Stimulated activated CD8-positive, alpha-beta memory T cell treated with anti-CD3 and anti-CD28 coated beads, Interleukin-4, amount 100 ng/mL, for 48 hours (primary cell): ENCODE measurements around the gene BIN1.

Experiments
- DNase-seq: peaks from one replicate; pipeline ENCODE4 v3.0.0-alpha.2; 2020

Gene BIN1

DNA sequence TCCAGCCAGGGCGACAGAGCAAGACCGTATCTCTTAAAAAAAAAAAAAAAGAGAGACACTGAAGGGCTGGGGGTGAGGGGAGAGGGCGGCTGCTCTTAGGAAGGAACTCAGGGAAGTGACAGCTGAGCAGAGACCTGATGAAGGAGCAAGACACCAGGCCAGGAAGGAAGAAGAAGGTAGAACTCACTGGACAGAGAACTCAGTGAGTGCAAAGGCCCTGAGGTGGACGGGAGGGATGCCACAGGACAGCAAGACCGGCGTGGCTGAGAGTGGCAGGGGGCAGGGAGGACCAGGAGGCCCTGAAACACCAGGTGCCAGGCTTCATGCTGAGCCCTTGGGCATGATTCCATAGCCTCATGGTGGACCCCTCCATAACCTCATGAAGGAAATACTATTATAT, 18.2 kb downstream of the BIN1 start:
- DNase-seq = no peak

DNA sequence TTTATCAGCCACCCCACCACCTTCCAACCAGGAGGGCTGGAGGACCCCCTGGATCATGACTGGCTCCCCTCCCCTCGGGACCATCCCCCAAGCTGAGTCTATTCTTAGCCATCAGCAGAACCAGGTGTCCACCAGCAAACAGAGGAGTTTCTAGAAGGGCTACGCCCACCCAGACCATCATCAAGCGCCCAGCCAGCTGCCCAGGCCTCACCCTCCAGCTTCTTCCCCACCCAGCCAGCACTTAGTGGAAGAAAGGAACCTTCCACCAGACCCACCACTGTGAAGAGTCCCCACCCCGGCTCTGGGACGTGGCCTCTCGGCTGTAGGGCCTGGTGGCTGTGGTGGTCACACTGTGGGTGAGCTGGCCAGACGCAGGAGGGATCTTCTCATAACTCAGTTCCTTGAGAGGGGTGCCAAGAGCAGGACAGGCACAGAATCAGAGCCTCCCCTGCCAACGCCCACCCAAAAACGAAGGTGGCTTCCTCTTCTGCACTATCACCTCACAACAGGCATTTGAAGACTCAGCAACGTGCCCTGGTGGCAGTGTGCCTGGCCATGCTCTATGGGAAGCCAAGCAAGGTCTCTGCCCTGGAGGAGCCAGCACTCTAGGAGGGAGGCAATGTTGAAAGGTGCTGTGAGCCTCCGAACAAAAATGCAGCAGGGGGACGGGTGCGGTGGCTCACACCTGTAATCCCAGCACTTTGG, 19.0 kb downstream of the BIN1 start:
- no peak for DNase-seq

DNA sequence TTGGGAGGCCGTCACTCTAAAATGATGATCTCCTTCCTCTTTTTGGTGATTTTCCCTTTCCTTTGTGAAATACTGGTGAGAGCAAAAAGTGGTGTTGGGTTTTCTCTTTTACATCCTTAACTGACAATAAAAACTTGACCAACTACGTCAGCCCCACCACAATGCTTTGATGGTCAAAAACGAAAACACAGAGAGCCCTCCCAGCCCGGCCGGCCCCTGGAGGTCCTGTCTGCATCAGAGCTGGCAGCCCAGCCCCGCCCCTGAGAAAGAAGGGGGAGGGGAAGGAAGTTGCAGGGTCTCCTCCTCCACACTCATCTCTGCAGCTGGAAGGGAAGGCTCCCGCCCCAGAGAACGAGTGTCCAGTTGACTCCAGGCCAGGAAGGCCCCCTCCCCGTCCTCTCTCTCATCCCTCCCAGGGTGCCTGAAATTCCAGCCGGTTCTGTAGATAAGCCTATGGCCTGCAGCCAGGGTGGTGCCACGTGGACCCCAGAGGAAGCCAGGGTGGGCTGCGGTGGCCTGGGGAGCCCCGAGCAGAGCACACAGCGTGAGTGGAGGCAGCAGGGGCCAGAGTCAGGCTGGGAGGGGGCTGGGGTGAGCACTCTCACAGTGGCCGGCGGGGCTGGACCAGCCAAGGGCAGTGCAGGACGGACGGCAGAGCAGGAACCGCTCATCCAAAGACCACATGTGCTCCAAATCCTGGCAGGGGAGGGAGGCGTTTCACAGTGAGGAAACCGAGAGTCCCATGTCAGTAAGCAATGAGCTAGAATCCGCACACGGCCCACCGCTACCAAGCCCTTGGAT, 19.8 kb downstream of the BIN1 start:
- DNase-seq = no peak

DNA sequence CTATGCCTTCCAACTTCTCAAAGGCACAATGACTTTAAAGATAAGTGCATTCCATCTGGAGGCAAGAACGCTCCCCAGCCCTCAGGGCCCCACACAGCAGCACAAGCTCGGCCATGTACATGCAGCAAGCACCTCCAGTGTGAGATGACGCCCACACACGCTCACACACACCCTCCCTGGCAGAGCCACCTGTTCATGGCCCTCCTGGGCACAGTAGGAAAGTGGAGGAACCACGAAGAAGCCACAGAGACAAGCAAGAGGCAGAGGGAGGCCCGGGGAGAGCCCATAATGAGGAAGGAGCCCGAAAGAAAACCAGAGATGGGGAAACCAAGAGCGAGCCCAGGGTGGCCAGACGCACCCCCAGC, 21.7 kb downstream of the BIN1 start:
- DNase-seq = peak; percentile 47

DNA sequence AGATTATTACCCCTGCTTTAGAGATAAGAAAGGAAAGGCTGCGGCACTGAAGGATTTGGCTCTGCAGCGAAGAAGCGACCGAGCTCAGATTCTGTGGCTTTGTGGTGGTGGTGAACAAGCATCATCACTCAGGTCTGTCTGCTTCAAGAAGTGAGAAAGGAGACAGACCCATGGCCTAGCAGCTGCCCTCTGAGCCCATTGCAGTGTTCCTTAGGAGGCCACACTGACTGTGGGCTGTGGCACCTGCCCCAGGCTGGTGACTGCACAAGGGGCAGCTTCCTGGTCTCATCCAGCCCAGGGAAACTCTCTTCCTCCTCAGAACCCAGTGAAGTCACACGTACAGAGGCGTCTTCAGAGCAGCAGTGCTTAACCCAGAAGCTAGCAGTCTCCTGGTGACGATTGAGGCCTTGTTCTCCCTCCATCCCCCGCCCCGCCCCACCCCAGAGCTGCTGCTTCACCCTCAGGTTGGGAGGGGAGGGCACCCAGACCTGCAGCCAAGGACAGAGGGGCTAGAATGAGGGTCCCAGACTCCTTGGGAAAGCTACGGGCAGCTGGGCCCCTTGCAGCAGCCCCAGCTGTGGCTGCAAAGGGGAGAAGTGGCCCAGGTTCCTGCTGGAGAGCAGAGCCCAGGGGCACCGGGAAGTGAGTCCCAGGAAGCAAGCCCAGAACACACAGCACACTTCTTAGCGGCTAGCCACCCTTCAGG, 22.2 kb downstream of the BIN1 start:
- peak; percentile 51 for DNase-seq

DNA sequence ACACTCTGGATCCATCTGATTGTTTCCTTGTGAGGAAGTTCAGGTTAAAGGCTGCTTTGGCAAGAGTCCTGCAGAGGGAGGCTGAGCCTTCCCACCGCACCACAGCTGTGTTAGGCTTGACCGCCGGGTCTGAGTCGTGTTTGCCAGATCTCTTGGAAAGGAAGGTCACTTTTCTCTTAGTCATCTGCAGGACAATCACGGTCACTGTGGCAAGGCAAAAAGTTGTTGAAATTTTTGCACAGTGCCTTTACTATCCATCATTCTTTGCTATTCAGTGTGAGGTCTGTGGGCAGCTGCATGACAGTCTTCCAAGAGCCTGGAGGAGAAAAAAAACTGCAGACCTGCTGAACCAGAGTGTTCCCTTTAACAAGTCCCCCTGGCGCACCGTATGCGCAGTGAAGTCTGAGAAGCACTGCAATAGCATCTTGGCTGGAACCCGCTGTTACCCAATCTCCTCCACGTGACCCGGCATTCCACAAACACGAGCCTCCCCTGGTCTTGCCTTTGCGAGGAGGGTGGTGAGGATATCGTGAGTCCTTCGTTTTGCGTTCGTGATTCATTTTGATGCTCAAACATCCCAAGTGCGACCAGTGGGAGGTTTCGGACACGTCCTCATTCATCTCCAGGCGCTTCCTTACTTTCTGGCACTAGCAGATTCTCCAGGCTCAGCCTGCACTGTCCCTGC, 23.0 kb downstream of the BIN1 start:
- DNase-seq = no peak

DNA sequence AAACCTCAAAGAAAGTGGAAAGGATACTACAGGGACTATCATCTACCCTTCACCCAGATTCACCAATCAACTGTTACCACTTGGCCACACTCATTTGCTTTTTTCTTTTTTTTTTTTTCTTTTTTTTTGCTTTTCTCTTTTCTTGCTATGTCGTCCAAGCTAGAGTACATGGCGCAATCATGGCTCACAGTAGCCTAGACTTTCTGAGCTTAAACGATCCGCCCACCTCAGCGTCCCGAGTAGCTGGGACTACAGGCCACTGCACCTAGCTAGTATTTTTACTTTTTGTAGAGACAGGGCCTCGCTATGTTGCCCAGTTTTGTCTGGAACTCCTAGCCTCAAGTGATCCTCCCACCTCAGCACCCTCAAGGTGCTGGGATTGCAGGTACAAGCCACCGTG, 24.0 kb downstream of the BIN1 start:
- no peak for DNase-seq

DNA sequence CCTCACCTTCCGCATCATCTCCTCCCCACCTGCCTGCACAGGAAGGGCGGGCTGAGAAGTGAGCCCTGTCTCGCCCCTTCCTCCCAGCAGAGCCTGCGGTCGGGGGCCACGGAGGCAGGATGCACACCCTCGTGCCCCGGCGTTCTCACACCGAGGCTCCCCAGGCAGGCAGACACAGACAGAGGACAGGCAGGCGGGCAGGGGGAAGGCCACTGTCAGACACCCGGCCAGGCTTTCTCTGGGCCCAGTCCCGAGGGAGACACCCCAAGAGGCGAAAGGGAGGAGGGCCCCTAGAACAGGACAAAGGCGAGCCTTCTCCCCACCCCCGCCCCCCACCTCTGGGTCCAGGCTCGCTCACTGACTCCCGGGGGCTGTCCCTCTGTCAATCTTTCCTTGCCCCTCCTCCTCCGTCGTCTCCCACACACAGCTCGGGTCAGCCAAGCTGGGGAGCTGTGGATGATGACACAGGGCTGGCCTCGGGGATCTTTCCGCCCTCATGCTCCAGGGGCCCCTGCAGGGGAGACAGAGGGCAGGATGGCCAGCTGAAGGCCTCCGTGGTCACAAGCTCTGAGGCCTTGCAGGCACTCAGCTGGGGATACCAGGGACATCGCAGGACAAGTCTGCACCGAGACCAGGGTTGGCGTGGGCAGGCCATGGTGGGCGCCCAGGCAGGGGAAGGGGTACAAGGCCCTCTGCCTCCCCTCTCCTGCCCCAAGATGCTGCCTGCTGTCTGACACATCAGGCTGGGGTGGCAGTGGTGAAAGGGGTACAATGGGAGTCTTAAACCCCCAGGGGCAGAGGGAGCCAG, 24.9 kb downstream of the BIN1 start:
- DNase-seq = peak; percentile 76

DNA sequence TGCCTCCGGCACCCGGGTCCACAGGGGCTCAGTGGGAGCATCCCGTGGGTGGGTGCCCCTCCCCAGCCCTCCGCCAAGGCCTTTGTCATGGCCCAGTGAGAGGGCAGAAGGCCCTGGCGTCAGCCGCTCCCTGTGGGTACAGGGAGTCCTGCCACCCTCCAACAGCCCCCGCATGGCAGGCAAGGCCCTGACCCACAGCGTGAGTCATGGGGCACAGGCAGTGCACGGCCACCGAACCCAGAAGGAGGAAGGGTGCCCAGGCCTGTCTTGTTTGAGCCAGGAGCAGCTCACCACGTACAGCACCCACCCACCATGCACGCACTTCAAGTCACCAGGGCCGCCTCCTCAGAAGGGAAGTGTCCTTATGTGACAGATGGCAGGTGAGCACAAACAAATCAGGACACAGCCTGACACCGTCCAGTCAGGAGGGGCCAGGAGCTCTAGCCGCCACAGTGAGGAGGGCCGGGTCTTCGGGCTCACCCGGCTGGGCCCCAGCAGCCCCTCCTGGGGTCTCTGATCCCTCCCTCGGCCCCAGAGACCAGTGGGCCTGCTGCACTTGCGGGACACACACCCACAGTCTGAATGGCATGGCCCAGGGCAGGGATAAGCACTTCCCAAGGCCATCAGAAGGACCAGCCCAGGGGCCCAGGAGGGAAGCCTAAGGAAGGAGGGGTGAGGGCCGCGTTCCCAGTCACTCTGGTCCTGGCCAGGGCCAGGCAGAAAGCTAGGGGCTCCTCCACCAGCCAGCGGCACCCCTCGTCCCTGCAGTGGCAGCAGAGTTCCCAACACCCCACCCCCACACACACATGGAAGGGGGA, 25.8 kb downstream of the BIN1 start:
- DNase-seq = peak; percentile 76

DNA sequence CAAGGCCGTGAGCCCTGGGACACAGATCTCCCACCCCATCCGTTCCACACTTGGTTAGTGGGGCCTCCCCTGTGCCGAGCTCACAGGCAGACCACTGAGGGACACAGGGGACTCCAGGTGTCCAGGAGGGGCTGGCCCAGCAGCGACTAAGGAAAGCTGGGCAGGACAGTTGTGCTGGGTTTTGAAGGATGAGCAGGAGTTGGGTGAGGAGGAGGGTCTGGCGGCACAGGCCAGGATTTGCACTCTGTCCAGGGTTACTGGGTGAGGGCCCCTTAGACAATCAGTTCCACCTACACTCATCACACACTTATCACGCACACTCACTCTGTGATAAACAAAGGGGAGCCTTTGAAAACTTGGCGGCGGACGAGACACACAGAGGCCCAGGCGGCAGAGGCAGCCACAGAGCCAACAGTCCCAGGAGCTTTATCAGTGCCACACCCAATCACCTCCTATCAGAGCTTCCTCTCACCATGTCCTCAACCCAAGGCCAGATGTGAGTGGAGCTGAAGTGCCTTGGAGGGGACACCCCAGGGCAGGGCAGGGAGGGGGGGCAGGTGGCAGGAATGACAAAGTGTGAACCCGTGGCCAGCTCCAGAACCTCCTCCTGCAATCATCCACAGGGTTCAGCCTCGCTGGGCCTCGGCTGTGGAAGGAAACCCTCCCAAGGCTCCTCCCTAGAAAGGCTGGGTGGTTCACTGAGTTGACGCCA, 26.6 kb downstream of the BIN1 start:
- peak; percentile 72 for DNase-seq

DNA sequence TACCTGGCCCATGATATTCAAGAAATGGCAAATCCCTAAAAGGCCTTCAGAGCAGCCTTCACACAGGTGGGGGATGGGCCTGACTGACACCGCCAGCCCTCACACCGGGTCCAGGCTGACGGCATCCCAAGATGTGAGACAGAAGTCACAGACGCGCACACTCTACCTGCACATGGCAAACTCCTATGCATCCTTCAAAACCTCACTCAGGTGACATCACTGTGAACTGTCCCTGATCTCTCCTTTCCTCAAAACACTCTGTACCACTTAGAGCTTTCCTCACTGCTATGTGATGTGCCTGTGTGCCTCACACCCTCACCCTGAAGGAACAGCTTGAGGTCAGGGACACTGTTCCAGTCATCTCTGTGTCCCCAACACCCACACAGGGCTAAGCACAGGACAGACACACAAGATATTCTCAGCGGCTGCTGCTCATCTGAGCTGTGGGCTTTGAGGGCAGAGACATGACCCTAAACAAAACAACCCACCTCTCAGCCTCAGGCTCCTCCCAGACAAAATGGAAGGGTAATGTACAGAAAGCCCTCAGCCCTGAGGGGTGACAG, 27.5 kb downstream of the BIN1 start:
- DNase-seq = peak; percentile 47

DNA sequence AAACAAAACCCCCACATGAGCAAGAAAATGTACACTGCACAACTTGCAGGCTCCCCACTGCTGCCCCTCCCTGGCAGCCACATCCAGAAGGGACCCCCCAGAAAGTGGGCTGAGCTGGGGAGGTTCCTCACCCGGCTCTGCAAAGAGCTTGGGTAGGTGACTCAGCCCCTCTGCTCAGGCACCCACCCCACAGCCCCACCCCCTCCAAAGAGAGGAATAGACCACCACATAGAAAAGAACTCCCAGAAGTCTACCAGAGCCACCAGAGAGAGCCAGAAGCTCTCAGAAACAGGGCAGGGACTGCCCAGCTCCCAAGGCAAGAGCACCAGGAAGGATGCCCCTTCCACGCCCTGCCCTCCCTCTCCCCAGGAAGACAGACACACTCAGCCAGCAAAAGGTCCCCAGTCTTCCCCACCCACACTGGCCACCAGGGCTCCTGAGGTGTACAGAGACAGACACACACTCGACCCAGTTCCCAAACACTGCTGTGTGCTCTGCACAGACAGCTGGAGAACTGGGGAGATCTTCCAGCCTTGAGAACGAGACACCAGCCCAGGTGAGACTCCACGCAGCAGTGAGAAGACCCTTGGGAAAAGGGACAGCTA, 28.2 kb downstream of the BIN1 start:
- DNase-seq = peak; percentile 41

DNA sequence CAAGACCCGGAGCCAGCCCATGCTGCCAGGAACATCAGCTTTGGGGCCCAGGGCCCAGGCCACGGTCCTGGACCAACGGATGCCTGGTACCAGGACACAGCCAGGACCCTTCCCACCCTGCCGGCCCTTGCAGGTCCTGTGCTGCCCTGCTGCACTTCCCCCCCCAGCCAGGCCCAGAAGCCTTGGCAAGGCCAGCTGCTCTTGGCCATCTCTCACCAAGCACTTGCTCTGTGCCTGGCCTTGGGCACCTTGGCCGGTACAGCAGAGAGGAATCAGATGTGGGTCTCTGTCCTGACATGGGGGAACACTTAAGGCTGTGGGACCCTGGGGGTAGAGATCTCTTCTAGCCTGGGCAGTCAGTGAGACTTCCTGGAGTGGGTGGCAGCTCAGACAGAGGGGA, 28.9 kb downstream of the BIN1 start:
- no peak for DNase-seq

DNA sequence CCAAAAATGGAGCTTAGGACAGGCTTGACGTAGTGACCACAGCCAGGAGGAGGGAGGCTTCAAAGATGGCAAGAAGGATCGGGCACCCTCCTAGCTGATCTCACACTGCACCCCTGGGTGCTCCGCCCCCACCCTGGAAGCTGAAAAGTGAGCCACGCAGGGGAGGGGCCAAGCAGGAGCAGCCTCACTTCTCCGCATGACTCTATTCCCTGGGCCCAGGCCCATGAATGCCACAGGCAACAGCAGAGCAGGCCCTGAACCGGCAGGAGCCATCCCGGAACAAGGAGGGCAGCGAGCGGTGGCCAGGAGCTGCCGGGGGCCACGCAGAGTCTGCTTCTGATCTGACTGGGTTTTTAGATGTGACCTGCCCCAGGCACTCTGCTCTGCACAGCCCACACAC, 30.0 kb downstream of the BIN1 start:
- DNase-seq = no peak

DNA sequence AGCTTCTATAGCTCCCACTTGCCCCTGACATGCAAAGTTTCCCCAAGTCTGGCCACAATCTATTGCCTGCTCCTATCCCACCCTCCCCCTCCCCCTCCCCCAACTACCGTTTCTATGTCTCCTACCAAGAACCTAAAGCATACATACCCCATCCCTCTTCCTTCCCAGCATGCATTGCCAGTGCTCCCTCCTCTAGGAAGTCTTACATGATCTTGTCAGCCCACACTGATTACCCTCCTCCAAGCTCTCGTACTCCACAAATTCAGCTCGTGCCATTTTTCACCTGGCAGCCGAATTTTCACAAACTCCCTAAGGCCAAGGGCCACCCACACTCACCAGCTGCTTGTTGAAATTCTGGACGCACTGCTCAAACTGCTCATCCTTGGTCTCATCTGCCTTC, 30.7 kb downstream of the BIN1 start:
- no peak for DNase-seq

DNA sequence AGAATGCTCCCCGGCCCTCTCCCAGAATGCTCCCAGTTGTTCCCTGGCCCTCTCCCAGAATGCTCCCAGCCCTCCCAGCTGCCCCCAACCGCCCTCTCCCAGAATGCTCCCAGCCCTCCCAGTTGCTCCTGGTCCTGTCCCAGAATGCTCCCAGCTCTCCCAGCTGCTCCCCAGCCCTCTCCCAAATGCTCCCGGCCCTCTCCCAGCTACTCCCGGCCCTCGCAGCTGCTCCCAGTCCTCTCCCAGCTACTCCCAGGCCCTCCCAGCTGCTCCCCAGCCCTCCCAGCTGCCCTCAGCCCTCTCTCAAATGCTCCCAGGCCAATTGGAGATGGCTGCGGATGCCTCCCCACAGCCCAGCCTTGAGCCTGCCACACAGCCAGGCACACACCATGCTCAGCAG, 31.1 kb downstream of the BIN1 start:
- no peak for DNase-seq

DNA sequence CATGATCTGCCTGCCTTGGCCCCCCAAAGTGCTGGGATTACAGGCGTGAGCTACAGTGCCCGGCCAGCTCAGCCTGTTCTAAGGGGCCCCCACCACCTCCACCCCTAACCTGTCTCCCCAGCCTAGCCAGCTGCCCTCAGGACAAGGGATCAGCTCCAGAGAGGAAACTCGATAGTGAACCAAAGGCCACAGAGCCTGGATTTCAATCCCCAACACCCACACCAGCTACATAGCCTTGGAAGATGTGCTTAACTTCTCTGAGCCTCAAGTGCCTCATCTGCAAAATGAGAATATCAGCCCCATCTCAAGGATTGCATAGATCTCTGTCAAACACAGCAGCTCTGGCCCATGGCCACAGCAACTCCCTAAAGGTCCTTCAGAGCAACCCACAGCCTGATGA, 32.0 kb downstream of the BIN1 start:
- no peak for DNase-seq

DNA sequence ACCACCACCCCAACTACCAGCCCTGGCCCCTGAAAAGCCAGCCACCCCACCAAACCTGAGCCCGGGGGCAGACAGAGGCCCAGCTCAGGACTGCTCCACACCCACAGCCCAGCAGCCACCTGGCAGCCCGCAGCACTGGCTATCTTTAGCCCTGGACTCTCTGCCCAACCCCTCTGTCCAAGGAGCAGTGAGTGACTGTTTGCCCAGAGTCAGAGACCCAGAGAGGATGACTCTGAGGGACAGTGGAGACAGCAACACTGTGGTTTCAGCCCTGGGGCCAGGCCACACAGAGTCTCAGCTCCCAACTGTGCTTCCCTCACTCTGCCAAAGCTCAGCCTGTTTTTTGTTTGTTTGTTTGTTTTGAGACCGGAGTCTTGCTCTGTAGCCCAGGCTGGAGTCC, 32.6 kb downstream of the BIN1 start:
- no peak for DNase-seq

DNA sequence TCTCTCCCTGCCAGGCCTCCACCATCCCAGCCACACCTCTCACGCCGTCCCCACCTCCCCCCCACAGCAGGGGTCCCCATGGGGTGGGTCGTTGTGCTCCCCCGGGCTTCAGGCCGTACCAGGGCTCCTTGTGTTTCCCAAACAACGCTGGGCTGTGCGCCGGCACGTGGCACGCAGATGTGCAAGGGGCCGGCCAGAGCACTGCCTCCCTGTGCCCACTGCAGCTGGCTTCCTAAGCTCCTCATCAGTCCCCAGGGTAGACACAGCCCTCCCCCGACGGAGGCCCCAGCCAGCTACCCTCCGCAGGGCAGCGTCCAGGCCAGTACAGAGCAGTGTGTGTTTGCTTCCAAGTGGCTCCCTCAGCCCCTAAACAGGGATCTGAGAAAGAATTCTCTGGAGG, 34.0 kb downstream of the BIN1 start:
- DNase-seq = no peak

DNA sequence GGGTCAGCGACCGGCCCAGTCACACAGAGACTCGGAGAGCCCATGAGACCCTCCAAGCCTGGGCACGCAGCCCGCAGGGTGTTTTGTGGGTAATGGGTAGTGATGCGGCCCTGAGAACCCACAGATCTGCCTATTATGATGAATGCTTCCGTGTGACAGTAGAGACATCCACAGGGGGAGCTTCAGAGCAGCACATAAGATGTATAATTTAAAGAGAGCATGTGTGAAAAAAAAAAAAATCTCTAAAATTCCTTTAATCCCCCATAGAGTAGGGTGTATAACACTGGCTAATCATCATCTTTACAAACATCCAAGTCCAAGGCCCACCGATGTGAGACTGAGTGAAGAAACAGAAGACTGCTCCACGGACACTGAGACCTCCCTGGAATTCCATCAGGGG, 34.6 kb downstream of the BIN1 start:
- DNase-seq = no peak
